GM12873 (cell line): ENCODE data around the gene DOCK7.

Experiments
- TF ChIP-seq, protein P1 (sequence below): IDR thresholded peaks from 2 replicates; pipeline ENCODE4 v1.5.1; 2012; ENCODE audit warnings: low read depth, mild to moderate bottlenecking, moderate library complexity, low read length, control low read depth; ENCODE audit not compliant: insufficient read depth; ENCODE audit errors: missing control alignments

DOCK7 gene, protein sequence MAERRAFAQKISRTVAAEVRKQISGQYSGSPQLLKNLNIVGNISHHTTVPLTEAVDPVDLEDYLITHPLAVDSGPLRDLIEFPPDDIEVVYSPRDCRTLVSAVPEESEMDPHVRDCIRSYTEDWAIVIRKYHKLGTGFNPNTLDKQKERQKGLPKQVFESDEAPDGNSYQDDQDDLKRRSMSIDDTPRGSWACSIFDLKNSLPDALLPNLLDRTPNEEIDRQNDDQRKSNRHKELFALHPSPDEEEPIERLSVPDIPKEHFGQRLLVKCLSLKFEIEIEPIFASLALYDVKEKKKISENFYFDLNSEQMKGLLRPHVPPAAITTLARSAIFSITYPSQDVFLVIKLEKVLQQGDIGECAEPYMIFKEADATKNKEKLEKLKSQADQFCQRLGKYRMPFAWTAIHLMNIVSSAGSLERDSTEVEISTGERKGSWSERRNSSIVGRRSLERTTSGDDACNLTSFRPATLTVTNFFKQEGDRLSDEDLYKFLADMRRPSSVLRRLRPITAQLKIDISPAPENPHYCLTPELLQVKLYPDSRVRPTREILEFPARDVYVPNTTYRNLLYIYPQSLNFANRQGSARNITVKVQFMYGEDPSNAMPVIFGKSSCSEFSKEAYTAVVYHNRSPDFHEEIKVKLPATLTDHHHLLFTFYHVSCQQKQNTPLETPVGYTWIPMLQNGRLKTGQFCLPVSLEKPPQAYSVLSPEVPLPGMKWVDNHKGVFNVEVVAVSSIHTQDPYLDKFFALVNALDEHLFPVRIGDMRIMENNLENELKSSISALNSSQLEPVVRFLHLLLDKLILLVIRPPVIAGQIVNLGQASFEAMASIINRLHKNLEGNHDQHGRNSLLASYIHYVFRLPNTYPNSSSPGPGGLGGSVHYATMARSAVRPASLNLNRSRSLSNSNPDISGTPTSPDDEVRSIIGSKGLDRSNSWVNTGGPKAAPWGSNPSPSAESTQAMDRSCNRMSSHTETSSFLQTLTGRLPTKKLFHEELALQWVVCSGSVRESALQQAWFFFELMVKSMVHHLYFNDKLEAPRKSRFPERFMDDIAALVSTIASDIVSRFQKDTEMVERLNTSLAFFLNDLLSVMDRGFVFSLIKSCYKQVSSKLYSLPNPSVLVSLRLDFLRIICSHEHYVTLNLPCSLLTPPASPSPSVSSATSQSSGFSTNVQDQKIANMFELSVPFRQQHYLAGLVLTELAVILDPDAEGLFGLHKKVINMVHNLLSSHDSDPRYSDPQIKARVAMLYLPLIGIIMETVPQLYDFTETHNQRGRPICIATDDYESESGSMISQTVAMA (N-terminal part only)

DNA sequence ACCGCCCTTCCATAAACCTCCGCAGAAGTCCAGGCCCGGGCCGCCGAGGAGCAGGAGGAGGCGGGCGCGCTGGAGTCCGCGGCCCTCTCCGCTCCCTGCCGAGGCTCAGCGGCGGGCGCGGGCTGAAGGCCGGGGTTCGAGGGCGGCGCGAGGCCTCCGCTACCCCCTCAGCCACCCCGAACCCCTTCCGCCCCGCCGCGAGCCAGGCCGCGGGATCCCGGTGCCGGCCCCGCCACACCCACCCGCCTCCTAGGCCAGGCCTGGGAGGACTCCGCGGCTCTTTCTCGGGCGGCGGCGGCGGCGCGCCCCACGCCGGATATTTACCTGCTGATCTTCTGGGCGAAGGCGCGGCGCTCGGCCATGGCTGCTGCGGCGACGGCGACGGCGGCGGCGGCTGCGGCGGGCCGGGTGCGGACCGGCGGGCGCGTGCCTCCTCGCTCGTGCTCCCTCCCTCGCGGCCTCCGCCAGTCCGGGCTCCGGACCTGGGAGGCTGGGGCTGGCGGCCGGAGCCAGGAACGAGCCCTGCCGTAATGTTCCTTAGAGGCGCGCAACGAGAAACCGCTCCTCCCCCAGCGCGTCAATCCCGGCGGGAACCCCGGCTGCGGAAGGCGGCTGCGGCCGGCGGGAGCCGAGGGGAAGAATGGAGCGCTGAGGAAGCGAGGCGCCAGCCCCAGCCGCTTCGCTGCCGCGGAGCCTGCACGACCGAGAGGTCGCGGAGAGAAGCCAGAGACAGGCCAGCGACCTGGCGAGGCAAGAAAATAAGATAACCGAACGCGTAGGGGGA is at the start of gene DOCK7:
DOCK7 (minus strand) TSS at position 484 of the 784 bp plus-strand sequence; CDS start at position 362, 122 bp downstream.
- TF ChIP-seq, protein P1, sequence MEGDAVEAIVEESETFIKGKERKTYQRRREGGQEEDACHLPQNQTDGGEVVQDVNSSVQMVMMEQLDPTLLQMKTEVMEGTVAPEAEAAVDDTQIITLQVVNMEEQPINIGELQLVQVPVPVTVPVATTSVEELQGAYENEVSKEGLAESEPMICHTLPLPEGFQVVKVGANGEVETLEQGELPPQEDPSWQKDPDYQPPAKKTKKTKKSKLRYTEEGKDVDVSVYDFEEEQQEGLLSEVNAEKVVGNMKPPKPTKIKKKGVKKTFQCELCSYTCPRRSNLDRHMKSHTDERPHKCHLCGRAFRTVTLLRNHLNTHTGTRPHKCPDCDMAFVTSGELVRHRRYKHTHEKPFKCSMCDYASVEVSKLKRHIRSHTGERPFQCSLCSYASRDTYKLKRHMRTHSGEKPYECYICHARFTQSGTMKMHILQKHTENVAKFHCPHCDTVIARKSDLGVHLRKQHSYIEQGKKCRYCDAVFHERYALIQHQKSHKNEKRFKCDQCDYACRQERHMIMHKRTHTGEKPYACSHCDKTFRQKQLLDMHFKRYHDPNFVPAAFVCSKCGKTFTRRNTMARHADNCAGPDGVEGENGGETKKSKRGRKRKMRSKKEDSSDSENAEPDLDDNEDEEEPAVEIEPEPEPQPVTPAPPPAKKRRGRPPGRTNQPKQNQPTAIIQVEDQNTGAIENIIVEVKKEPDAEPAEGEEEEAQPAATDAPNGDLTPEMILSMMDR, result no peak

DNA sequence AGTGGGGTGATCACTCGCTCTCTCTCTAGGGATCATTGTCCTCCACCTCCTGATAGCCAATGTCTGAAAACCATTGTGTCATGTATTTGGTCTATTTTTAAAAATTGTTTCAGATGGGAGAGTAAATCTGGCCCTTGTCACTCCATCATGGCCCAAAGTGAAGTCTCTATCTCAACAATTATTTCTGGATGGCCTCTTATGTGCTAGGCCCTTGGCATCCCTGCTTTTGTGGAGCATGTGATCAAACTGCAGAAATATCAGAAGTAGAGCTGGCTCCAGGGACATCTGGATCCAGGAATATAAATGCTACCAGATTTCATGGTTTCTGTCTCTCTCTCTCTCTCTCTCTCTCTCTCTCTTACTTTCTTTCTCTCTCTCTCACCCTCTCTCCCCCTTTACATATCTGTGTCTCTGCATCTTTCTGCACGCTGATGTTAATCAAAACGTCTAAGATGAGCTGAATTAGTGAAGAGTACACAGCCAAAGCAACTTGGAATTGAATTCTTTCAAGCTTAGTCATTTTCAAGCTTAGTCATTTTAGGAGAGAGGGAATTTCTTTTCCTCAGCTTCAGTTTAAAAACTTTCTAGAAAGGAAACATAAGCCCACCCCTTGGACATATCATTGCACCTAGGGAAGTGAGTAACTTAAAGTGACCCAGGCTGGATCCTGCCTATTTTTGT is 47.4 kb upstream of the DOCK7 start:
- TF ChIP-seq, protein P1, result no peak

DNA sequence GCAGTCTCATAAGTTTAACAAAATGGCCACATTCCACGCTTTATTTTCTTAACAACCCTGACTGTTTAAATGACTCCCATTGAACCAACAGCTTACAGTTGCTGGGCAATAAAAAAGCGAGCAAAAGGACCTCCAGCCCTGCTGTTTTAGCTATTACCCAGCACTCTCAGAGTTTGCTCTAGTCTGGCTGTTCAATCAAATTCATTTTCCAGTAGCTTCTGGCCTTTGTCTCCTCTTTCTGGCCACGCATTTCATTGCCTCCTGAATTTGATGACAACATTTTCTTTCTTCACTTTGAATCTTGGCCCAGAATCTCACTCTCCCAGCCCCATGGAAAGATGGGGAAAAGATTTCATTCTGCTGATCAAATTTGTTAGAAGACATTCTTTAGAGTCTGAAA is 44.1 kb upstream of the DOCK7 start:
- TF ChIP-seq, protein P1, result no peak

DNA sequence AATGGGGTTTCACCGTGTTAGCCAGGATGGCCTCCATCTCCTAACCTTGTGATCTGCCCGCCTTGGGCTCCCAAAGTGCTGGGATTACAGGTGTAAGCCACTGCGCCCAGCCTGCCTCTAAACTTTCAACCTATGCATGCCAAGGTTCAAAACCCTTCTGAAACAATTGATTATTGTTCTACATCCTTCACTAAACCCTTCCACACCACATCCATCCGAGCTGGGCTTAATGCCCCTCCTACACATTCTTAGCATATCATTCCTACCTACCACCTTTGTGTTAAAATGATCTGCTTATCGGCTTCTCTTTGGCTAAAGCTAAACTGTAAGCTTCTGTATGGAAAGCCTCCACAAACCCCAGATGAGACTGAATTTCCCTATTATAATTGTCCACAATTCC is 40.8 kb upstream of the DOCK7 start:
- TF ChIP-seq, protein P1, result no peak

DNA sequence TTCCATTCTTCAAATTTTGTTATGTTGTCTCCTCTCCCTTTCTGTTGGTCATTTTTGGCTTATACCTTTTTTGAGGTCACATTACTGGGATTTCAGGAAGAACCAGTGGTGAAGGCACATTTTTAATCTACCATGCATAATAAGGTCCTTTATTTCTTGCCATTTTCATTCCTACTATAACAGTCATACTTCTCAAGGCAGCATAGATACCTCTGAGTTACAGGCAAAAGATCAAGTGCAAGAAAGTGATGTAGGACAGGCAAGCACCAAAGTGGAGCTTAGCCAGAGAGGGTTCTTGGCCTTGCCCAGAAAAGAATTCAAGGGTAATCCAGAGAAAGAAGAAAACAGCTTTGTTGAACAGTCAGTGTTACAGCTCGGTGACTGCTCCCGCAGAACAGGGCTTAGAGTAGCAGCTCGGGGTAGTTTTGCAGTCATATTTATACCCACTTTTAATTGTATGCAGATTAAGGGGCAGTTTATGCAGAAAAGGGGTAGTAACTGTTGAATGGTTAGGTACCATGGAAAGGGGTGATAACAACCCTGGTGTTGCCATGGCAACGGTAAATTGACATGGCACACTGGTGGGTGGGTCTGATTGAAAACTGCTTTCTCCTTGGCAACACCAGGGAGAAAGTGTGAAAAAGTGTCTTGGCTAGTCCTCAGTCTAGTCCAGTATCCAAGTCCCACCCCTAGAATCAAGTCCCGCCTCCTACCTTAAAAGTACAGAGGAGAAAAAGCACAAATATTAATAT is 39.6 kb upstream of the DOCK7 start:
- TF ChIP-seq, protein P1, result no peak

DNA sequence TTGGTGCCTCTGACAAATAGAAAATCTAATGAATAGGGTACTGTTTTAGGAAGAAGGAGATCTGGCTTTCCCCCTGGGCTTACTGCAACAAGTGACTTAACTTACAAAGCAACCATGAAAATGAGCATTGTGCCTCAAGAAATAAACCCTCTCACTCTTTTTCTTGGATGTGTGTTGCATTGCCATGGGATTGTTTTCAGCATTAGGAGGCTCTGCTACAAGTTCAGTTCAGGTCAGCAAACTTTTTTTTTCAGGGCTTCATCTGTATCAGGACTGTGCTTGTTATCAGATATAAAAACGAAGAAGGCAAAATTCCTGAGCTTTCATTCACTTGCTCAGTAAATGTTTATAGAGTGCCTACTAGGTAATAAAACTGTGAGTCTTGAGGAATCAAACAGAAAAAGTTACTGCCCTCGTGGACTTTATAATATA is 37.8 kb upstream of the DOCK7 start:
- TF ChIP-seq, protein P1, result no peak
